GM19397 (cell line): ENCODE data around the gene SNX9.
A peak's percentile ranks its signal among the peaks of the same experiment; 100 is the strongest.
"Not testable (repeated sequence)": the region's sequence is repeated elsewhere in the genome, so short reads cannot be mapped to it uniquely, and the experiment has no call there.

ENCODE experiments used
- ATAC-seq: cut with Tn5 transposase; IDR thresholded peaks from one replicate; pipeline ENCODE4 v1.9.1; 2021; ENCODE audit warnings: mild to moderate bottlenecking, moderate library complexity; ENCODE audit not compliant: unreplicated experiment

Gene SNX9

GRCh38 chr6:157853902-157854502, 31.0 kb downstream of the SNX9 start:
- ATAC-seq: no peak

- ATAC-seq: no peak
These were observed 32.3 kb downstream of the SNX9 start for GRCh38 chr6:157855325-157855724.

- not testable (repeated sequence) for ATAC-seq
These were observed 32.8 kb downstream of the SNX9 start for GRCh38 chr6:157855804-157856203.

- ATAC-seq: not testable (repeated sequence)
These were observed 35.6 kb downstream of the SNX9 start for GRCh38 chr6:157858664-157859063.

GRCh38 chr6:157859775-157860504, 36.9 kb downstream of the SNX9 start:
- ATAC-seq: no peak

GRCh38 chr6:157860505-157860991, 37.5 kb downstream of the SNX9 start:
- no peak for ATAC-seq

- no peak for ATAC-seq
These were observed 38.1 kb downstream of the SNX9 start for GRCh38 chr6:157861184-157861583.

- ATAC-seq: no peak
These were observed 38.8 kb downstream of the SNX9 start for GRCh38 chr6:157861814-157862213.

- no peak for ATAC-seq
These were observed 39.7 kb downstream of the SNX9 start for GRCh38 chr6:157862706-157863105.

- ATAC-seq: no peak
These were observed 41.2 kb downstream of the SNX9 start for GRCh38 chr6:157864185-157864761.

GRCh38 chr6:157865249-157865648, 42.2 kb downstream of the SNX9 start:
- ATAC-seq: no peak

- ATAC-seq: no peak
These were observed 44.1 kb downstream of the SNX9 start for GRCh38 chr6:157867155-157867559.

GRCh38 chr6:157867981-157868380, 44.9 kb downstream of the SNX9 start:
- ATAC-seq: no peak

- no peak for ATAC-seq
These were observed 45.8 kb downstream of the SNX9 start for GRCh38 chr6:157868835-157869234.

- no peak for ATAC-seq
These were observed 46.7 kb downstream of the SNX9 start for GRCh38 chr6:157869673-157870302.

GRCh38 chr6:157873735-157874344, 50.8 kb downstream of the SNX9 start:
- peak; percentile 69 for ATAC-seq

GRCh38 chr6:157877149-157877548, 54.1 kb downstream of the SNX9 start:
- ATAC-seq: no peak

- no peak for ATAC-seq
These were observed 54.8 kb downstream of the SNX9 start for GRCh38 chr6:157877573-157878438.

- ATAC-seq: peak; percentile 71
These were observed 56.2 kb downstream of the SNX9 start for GRCh38 chr6:157879034-157879872.
